Trophoblast cell (in vitro differentiated cells and primary cell): ENCODE measurements around the gene POLR1A.
A peak's percentile ranks its signal among the peaks of the same experiment; 100 is the strongest.
"Not testable (repeated sequence)": the region's sequence is repeated elsewhere in the genome, so short reads cannot be mapped to it uniquely, and the experiment has no call there.

ENCODE experiments used
- DNase-seq, 2 donors: peaks; one replicate each; pipeline ENCODE4 v3.0.0-alpha.2; 2016
- H2AFZ ChIP-seq: 2 replicates; pipeline ENCODE4 v1.6.1; 2013; ENCODE audit warnings: low read length, moderate library complexity, mild to moderate bottlenecking; ENCODE audit not compliant: insufficient read depth, poor library complexity
- H2AK5ac ChIP-seq: 2 replicates; pipeline ENCODE4 v1.6.1; 2013; ENCODE audit warnings: mild to moderate bottlenecking, low read length
- H2BK120ac ChIP-seq: 2 replicates; pipeline ENCODE4 v1.6.1; 2013; ENCODE audit warnings: low read length, mild to moderate bottlenecking, moderate library complexity; ENCODE audit not compliant: insufficient read depth, poor library complexity
- H2BK12ac ChIP-seq: 2 replicates; pipeline ENCODE4 v1.6.1; 2013; ENCODE audit warnings: mild to moderate bottlenecking, low read length, moderate library complexity
- H2BK5ac ChIP-seq: 2 replicates; pipeline ENCODE4 v1.6.1; 2013; ENCODE audit warnings: low read length, low read depth, moderate library complexity, mild to moderate bottlenecking; ENCODE audit not compliant: poor library complexity
- H3K14ac ChIP-seq: 2 replicates; pipeline ENCODE4 v1.6.1; 2013; ENCODE audit warnings: mild to moderate bottlenecking, low read length
- H3K18ac ChIP-seq: 2 replicates; pipeline ENCODE4 v1.6.1; 2013; ENCODE audit warnings: mild to moderate bottlenecking, low read length
- H3K23ac ChIP-seq: 2 replicates; pipeline ENCODE4 v1.6.1; 2013; ENCODE audit warnings: low read length
- H3K27ac ChIP-seq: 2 replicates; pipeline ENCODE4 v1.5.1; 2013; ENCODE audit warnings: low read depth, mild to moderate bottlenecking, inconsistent platforms, low read length, moderate library complexity
- H3K27me3 ChIP-seq: 2 replicates; pipeline ENCODE4 v1.6.1; 2013; ENCODE audit warnings: inconsistent platforms, mild to moderate bottlenecking, low read length, moderate library complexity; ENCODE audit not compliant: insufficient read depth
- H3K36me3 ChIP-seq, 2 experiments: 1 replicate in 1 of 2; 2 replicates in 1 of 2; pipeline ENCODE4 v1.6.1; 2013; ENCODE audit warnings: low read length in 2 of 2, mild to moderate bottlenecking in 2 of 2, moderate library complexity in 1 of 2; ENCODE audit not compliant: insufficient read depth in 2 of 2, control insufficient read depth in 1 of 2
- H3K4ac ChIP-seq: 2 replicates; pipeline ENCODE4 v1.6.1; 2013; ENCODE audit warnings: low read depth, mild to moderate bottlenecking, low read length, moderate library complexity
- H3K4me1 ChIP-seq, 2 experiments: 1 replicate in 1 of 2; 2 replicates in 1 of 2; pipeline ENCODE4 v1.6.1; 2013; ENCODE audit warnings: low read length in 2 of 2, mild to moderate bottlenecking in 2 of 2, moderate library complexity in 1 of 2; ENCODE audit not compliant: insufficient read depth in 2 of 2, control insufficient read depth in 1 of 2
- H3K4me2 ChIP-seq: 2 replicates; pipeline ENCODE4 v1.6.1; 2013; ENCODE audit warnings: inconsistent platforms, mild to moderate bottlenecking, low read length, moderate library complexity
- H3K4me3 ChIP-seq: 2 replicates; pipeline ENCODE4 v1.5.1; 2013; ENCODE audit warnings: mild to moderate bottlenecking, low read depth, low read length, inconsistent platforms
- H3K79me1 ChIP-seq: one replicate; pipeline ENCODE4 v1.6.1; 2013; ENCODE audit warnings: low read length
- H3K79me2 ChIP-seq: 2 replicates; pipeline ENCODE4 v1.6.1; 2013; ENCODE audit warnings: low read length, mild to moderate bottlenecking; ENCODE audit not compliant: control insufficient read depth, insufficient read depth, poor library complexity
- H3K9ac ChIP-seq: 2 replicates; pipeline ENCODE4 v1.6.1; 2013; ENCODE audit warnings: mild to moderate bottlenecking, low read length
- H3K9me3 ChIP-seq: 2 replicates; pipeline ENCODE4 v1.6.1; 2013; ENCODE audit warnings: low read depth, mild to moderate bottlenecking, control low read depth, inconsistent platforms, low read length; ENCODE audit not compliant: insufficient read depth
- H4K12ac ChIP-seq: 2 replicates; pipeline ENCODE4 v1.6.1; 2013; ENCODE audit warnings: low read depth, mild to moderate bottlenecking, low read length, moderate library complexity
- H4K8ac ChIP-seq: 2 replicates; pipeline ENCODE4 v1.6.1; 2013; ENCODE audit warnings: low read depth, mild to moderate bottlenecking, low read length, moderate library complexity
- H4K91ac ChIP-seq: one replicate; pipeline ENCODE4 v1.6.1; 2013; ENCODE audit warnings: low read depth, mild to moderate bottlenecking, low read length, moderate library complexity
- WGBS: extraction: QIAGEN DNeasy Blood & Tissue Kit; methylation state at CpG from one replicate; pipeline ENCODE4 v1.1.7; 2013; ENCODE audit warnings: missing lambda C conversion rate; ENCODE audit not compliant: insufficient read length, insufficient coverage; ENCODE audit errors: extremely low coverage; 5-methylcytosine and 5-hydroxymethylcytosine counted together

POLR1A gene

DNA sequence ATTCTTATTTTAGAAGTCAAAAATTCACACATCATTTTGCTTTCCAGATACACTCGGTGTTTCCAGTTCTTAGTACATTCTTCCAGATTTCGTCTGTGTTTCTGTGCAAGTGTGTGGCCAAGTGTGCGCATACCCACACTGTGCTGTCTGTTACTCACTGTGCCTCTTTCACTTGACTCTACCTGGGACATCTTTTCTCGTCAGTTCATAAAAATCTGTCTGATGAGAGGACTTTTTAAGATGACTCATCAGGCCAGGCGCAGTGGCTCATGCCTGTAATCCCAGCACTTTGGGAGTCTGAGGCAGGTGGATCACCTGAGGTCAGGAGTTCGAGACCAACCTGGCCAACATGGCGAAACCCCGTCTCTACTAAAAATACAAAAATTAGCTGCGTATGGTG is 113.6 kb downstream of the POLR1A start:
- H3K9me3 ChIP-seq, H3K79me1 ChIP-seq, H4K91ac ChIP-seq, H3K79me2 ChIP-seq, H3K27ac ChIP-seq, H2BK120ac ChIP-seq, H3K27me3 ChIP-seq, H2AK5ac ChIP-seq, H3K4ac ChIP-seq, H3K36me3 ChIP-seq, H4K12ac ChIP-seq, H2BK5ac ChIP-seq, DNase-seq, H3K18ac ChIP-seq, H2AFZ ChIP-seq, H3K9ac ChIP-seq, H3K23ac ChIP-seq, H3K4me3 ChIP-seq, H3K4me2 ChIP-seq, H3K14ac ChIP-seq, H2BK12ac ChIP-seq, H4K8ac ChIP-seq: not testable (repeated sequence)
- peaks cover 12 to 15% of the 10 kb centered on the region in 2 experiments for H3K4me1 ChIP-seq
- no CpG with 5 or more reads among the region's 9 CpGs for WGBS

DNA sequence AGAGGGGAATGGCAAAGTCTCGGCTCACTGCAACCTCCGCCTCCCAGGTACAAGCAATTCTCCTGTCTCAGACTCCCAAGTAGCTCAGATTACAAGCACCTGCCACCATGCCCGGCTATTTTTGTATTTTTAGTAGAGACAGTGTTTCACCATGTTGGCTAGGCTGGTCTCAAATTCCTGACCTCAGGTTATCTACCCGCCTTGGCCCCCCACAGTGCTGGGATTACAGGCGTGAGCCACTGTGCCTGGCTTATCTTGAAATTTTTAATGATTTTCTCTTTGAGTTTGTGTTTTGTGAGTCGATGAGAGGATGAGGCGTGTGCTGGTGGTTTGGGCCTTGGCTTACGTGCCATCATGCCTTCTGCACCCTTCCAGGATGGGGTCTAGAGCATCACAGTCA is 115.6 kb downstream of the POLR1A start:
- H2AK5ac ChIP-seq = no peak overlapping the region

DNA sequence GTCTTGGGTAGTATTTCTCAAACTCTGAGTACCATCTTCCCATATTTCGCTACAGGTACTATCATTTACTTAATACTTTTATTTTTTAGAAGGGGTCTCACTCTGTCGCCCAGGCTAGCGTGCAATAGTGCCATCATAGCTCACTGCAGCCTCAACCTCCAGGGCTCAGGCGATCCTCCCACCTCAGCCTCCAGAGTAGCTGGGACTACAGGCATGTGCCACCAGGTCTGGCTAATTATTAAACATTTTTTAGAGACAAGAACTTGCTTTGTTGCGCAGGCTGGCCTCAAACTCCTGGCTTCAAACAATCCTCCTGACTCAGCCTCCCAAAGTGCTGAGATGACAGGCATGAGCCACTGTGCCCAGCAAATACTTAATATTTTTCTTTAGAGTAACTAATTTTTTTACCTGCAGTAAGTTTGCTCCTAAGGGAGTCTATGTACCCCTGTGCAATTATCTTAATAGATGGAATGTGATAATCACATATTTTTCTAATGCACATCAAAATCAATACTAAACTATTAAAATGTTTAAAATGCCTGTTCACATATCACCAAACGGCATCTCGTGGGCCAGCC is 116.3 kb downstream of the POLR1A start:
- Histone ChIP-seq H3K36me3 (no peaks in the 10 kb centered on the region), H3K27ac (no peak overlapping the region), H3K4ac (no peak overlapping the region), H3K4me1 (peaks cover 0 to 3% of the 10 kb centered on the region in 2 experiments), H3K9me3 (no peaks in the 10 kb centered on the region), H4K8ac (no peak overlapping the region), H3K27me3 (peaks cover 2% of the 10 kb centered on the region), H3K79me2 (no peaks in the 10 kb centered on the region), H3K4me3 (no peak overlapping the region), H3K18ac (no peak overlapping the region), H2AK5ac (no peak overlapping the region), H2BK5ac (no peak overlapping the region), H4K12ac (no peak overlapping the region), H2AFZ (no peak overlapping the region), H3K14ac (no peak overlapping the region), H3K4me2 (no peak overlapping the region), H2BK12ac (no peak overlapping the region), H3K23ac (no peak overlapping the region), H2BK120ac (no peak overlapping the region), H3K9ac (no peak overlapping the region), H4K91ac (no peak overlapping the region), H3K79me1 (peaks cover under 1% of the 10 kb centered on the region)
- peak; percentile 80 to 91 for DNase-seq
- WGBS = no CpG with 5 or more reads among the region's 7 CpGs

More for the DNA sequence above, 115.6 kb downstream of the POLR1A start:
- H2BK5ac ChIP-seq = no peak overlapping the region
- no peak overlapping the region for H3K18ac ChIP-seq
- no peak overlapping the region for H3K4me2 ChIP-seq
- H4K12ac ChIP-seq = no peak overlapping the region
- no peak overlapping the region for H3K4me3 ChIP-seq
- H3K23ac ChIP-seq = no peak overlapping the region
- no peaks in the 10 kb centered on the region for H3K79me2 ChIP-seq
- DNase-seq = peak; percentile 51 to 60
- H3K27ac ChIP-seq = no peak overlapping the region
- peaks cover 0 to 3% of the 10 kb centered on the region in 2 experiments for H3K4me1 ChIP-seq
- WGBS = no CpG with 5 or more reads among the region's 8 CpGs
- peaks cover 2% of the 10 kb centered on the region for H3K79me1 ChIP-seq
- no peak overlapping the region for H3K4ac ChIP-seq
- H2AFZ ChIP-seq = no peak overlapping the region
- no peaks in the 10 kb centered on the region for H3K9me3 ChIP-seq
- H3K9ac ChIP-seq = no peak overlapping the region
- H4K91ac ChIP-seq = no peak overlapping the region
- no peak overlapping the region for H3K14ac ChIP-seq
- no peak overlapping the region for H4K8ac ChIP-seq
- H3K36me3 ChIP-seq = no peaks in the 10 kb centered on the region
- H2BK120ac ChIP-seq = no peak overlapping the region
- H2BK12ac ChIP-seq = no peak overlapping the region
- H3K27me3 ChIP-seq = peaks cover 2% of the 10 kb centered on the region

DNA sequence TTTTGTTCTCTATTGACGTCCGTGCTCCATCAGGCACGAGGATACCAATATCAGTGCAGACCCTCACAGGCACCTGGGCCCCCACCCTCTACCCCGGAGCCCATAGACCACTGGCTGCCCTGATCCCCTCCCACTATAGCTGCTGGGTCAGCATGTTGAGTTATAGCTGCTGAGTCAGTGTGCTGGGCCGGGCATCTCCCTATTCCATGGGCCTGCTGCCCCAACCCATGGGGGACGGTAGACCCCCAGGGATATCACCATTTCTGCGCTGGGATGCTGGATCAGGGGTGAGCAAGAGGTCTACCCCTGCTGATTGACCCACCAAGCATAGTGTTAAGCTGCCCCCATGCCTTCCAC is 116.8 kb downstream of the POLR1A start:
- Histone ChIP-seq H3K27ac (no peak overlapping the region), H3K18ac (no peak overlapping the region), H3K4me1 (peaks cover 0 to 3% of the 10 kb centered on the region in 2 experiments), H2BK12ac (no peak overlapping the region), H2BK5ac (no peak overlapping the region), H3K14ac (no peak overlapping the region), H3K4me3 (no peak overlapping the region), H2BK120ac (no peak overlapping the region), H3K9me3 (no peaks in the 10 kb centered on the region), H4K12ac (no peak overlapping the region), H3K9ac (no peak overlapping the region), H3K4ac (no peak overlapping the region), H4K91ac (no peak overlapping the region), H3K4me2 (no peak overlapping the region), H3K27me3 (peaks cover 2% of the 10 kb centered on the region), H3K36me3 (no peaks in the 10 kb centered on the region), H3K23ac (no peak overlapping the region), H2AK5ac (no peak overlapping the region), H3K79me2 (no peaks in the 10 kb centered on the region), H4K8ac (no peak overlapping the region), H3K79me1 (no peaks in the 10 kb centered on the region), H2AFZ (no peak overlapping the region)
- no peak for DNase-seq
- WGBS = no CpG with 5 or more reads among the region's 7 CpGs
